Cardiac fibroblast (primary cell): ENCODE measurements around the gene KLRG1.
A peak's percentile ranks its signal among the peaks of the same experiment; 100 is the strongest.

ENCODE experiments used
- DNase-seq, 2 donors: peaks; one replicate each; pipeline versions ENCODE4 v3.0.0 to v3.0.0-alpha.2; 2010; ENCODE audit warnings: low read depth in 2 of 2
- H3K4me3 ChIP-seq, 2 donors: replicated peaks in 1 of 2; 1 replicate in 1 of 2; 2 replicates in 1 of 2; pipeline ENCODE4 v1.5.1; 2011; ENCODE audit warnings: low read depth in 2 of 2, low read length in 2 of 2, mild to moderate bottlenecking in 2 of 2, moderate library complexity in 1 of 2
- TF ChIP-seq, protein P1 (sequence below): IDR thresholded peaks from one replicate; pipeline ENCODE4 v1.5.1; 2011; ENCODE audit warnings: low read depth, mild to moderate bottlenecking, low read length, inconsistent platforms

The KLRG1 gene

GRCh38 chr12:8995021-8995775 is 5.9 kb downstream of the KLRG1 start:
- H3K4me3 ChIP-seq, result no peak overlapping the region
- TF ChIP-seq, protein P1, sequence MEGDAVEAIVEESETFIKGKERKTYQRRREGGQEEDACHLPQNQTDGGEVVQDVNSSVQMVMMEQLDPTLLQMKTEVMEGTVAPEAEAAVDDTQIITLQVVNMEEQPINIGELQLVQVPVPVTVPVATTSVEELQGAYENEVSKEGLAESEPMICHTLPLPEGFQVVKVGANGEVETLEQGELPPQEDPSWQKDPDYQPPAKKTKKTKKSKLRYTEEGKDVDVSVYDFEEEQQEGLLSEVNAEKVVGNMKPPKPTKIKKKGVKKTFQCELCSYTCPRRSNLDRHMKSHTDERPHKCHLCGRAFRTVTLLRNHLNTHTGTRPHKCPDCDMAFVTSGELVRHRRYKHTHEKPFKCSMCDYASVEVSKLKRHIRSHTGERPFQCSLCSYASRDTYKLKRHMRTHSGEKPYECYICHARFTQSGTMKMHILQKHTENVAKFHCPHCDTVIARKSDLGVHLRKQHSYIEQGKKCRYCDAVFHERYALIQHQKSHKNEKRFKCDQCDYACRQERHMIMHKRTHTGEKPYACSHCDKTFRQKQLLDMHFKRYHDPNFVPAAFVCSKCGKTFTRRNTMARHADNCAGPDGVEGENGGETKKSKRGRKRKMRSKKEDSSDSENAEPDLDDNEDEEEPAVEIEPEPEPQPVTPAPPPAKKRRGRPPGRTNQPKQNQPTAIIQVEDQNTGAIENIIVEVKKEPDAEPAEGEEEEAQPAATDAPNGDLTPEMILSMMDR, result no peak
- no peak for DNase-seq

DNA sequence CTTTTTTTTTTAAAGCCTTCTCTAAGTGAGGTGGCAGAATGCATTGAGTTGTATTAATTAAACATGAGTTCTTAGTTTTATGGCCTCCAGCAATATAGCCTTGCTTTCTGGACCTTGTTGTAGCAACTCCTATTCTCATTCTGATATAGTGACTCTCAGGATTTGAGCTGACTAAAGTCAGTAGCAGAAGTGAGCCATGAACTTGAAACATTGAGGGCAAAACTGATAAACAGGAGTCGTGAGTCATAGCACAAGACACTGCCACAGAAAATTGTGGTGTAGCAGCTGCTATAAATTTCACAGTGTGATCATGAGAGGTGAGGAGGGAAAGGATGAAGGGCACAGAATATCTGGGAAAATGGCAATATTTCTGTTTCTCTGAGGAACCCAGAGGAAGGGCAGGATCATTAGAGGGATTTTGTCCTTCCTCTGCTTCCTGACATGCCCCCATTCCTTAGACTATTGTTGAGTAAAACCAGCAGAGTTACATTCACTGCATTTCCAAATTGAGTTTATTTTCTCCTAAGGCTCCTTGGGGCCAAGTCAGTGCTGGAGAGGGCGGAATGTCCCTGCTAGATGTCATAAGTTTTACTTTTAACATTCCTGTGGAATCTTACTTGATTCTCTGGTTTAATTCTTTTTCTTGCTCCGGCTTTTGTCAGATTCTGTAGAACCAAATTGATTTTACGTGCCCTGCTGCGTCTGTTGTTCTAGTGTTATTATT is 7.5 kb downstream of the KLRG1 start:
- H3K4me3 ChIP-seq, result no peak overlapping the region
- TF ChIP-seq, protein P1, result no peak
- peak; percentile 1 to 9 for DNase-seq

- no peak for DNase-seq
- no peak overlapping the region for H3K4me3 ChIP-seq
- TF ChIP-seq, protein P1, result no peak
Observed at GRCh38 chr12:9001233-9001632, 11.9 kb downstream of the KLRG1 start.

- TF ChIP-seq, protein P1, result no peak
- DNase-seq, result no peak
- H3K4me3 ChIP-seq, result no peak overlapping the region
Observed at GRCh38 chr12:9002335-9002734, 13.0 kb downstream of the KLRG1 start.

- H3K4me3 ChIP-seq, result no peak overlapping the region
- TF ChIP-seq, protein P1, result no peak
- no peak for DNase-seq
Observed at GRCh38 chr12:9022592-9022991, 33.2 kb downstream of the KLRG1 start.

GRCh38 chr12:9024512-9024911 is 35.2 kb downstream of the KLRG1 start:
- H3K4me3 ChIP-seq, result no peak overlapping the region
- TF ChIP-seq, protein P1, result no peak
- DNase-seq, result no peak
